Aortic smooth muscle cell (primary cell): ENCODE results near the gene CDK13. TPM values are rescaled to one million over a fixed set of nuclear protein-coding genes. Genes with fewer than 3 reads are reported as not detected.

ENCODE experiments used
- total RNA-seq: library from RNA; depleted of rRNA; stranded (reverse); fragments of >200 nt; gene quantifications from 2 replicates; pipeline ENCODE4 v1.2.3, GENCODE V29; 2014

Gene CDK13
- 41.6 and 50.4 TPM in 2 replicates for total RNA-seq

GRCh38 chr7:39949971-39950472 is at the start of gene CDK13:
Gene CDK13, plus strand, starts transcription at chr7:39950256. Its CDS starts 386 bp downstream, at chr7:39950642.

GRCh38 chr7:40134428-40135316 is 184.6 kb downstream of the CDK13 start, which contains the start of the genes MPLKIP and SUGCT:
Gene MPLKIP, minus strand, starts transcription at chr7:40134622. Its CDS starts 55 bp downstream, at chr7:40134567.
Gene SUGCT, plus strand, starts transcription at chr7:40135005.

Other genes with a start within 250 kb of the CDK13 start
- 9.5 and 10.4 TPM in 2 replicates for gene MPLKIP, start 184.4 kb downstream of the CDK13 start, total RNA-seq
- 14.7 and 23.6 TPM in 2 replicates for gene SUGCT, start 184.7 kb downstream of the CDK13 start, total RNA-seq